HL-60 (cell line): ENCODE data around the gene HAL.

Source experiments
- CTCF ChIP-seq: IDR thresholded peaks from one replicate; pipeline ENCODE4 v1.5.1; 2011; ENCODE audit warnings: low read length, control low read depth, inconsistent platforms; ENCODE audit not compliant: insufficient read depth
- POLR2AphosphoS5 ChIP-seq: IDR thresholded peaks from 2 replicates; pipeline ENCODE4 v1.6.1; 2012; ENCODE audit warnings: low read depth
- REST ChIP-seq: IDR thresholded peaks from 2 replicates; pipeline ENCODE4 v1.6.1; 2012; ENCODE audit warnings: low read depth; ENCODE audit not compliant: insufficient replicate concordance

GRCh38 chr12:95989504-95990123 is 6.5 kb downstream of the HAL start:
- TF ChIP-seq REST: no peak
- no peak for TF ChIP-seq CTCF
- TF ChIP-seq POLR2AphosphoS5: no peak
